HCT116 (cell line): ENCODE results near the gene ZBED5.

Experiments
- CBX3 ChIP-seq: IDR thresholded peaks from 2 replicates; pipeline ENCODE4 v1.6.1; 2012; ENCODE audit warnings: low read depth
- CEBPB ChIP-seq: IDR thresholded peaks from 2 replicates; pipeline ENCODE4 v1.6.1; 2012; ENCODE audit warnings: low read depth
- CTCF ChIP-seq, 3 experiments: fragments of 200-600 bp in 1 of 3; sonication (generic) in 1 of 3; IDR thresholded peaks in 2 of 3; conservative IDR thresholded peaks in 1 of 3; 2 replicates each; pipeline ENCODE4 v1.5.1; 2012 to 2017; ENCODE audit warnings: low read depth in 2 of 3, low read length in 2 of 3, antibody characterized with exemption in 1 of 3, borderline replicate concordance in 1 of 3, control low read depth in 1 of 3, mild to moderate bottlenecking in 1 of 3, mixed read lengths in 1 of 3, mixed run types in 1 of 3, moderate library complexity in 1 of 3; ENCODE audit not compliant: insufficient read depth in 1 of 3
- EGR1 ChIP-seq: IDR thresholded peaks from 2 replicates; pipeline ENCODE4 v1.6.1; 2012; ENCODE audit warnings: low read depth
- EZH2 ChIP-seq: fragments of 200-600 bp; sonication (generic); IDR thresholded peaks from 2 replicates; pipeline ENCODE4 v1.6.1; 2017; ENCODE audit warnings: antibody characterized with exemption, mixed run types
- JUND ChIP-seq: IDR thresholded peaks from 2 replicates; pipeline ENCODE4 v1.6.1; 2012
- MAX ChIP-seq: IDR thresholded peaks from 2 replicates; pipeline ENCODE4 v1.6.1; 2012
- POLR2A ChIP-seq: IDR thresholded peaks from 2 replicates; pipeline ENCODE4 v1.7.0; 2011; ENCODE audit warnings: borderline replicate concordance; ENCODE audit not compliant: insufficient read depth, insufficient read length; ENCODE audit errors: extremely low read depth
- RAD21 ChIP-seq: IDR thresholded peaks from 2 replicates; pipeline ENCODE4 v1.6.1; 2012; ENCODE audit warnings: low read depth, mild to moderate bottlenecking
- REST ChIP-seq: IDR thresholded peaks from 2 replicates; pipeline ENCODE4 v1.6.1; 2012; ENCODE audit warnings: low read depth
- SIN3A ChIP-seq: IDR thresholded peaks from 2 replicates; pipeline ENCODE4 v1.6.1; 2012; ENCODE audit warnings: low read depth
- ZNF274 ChIP-seq: fragments of 200-500 bp; sonication (Bioruptor generic); IDR thresholded peaks from 2 replicates; pipeline ENCODE4 v1.6.1; 2014; ENCODE audit warnings: mild to moderate bottlenecking, low read depth, low read length, inconsistent platforms

GRCh38 chr11:10891151-10891720, 33.4 kb upstream of the ZBED5 start:
- TF ChIP-seq JUND (no peak), POLR2A (no peak), CTCF (IDR thresholded peaks at IDR 0.05 in 2 of 3, conservative IDR thresholded peaks at IDR 0.05 in 1 of 3; ENCODE audit: borderline replicate concordance in 1 of 3, insufficient read depth in 1 of 3, low read depth in 2 of 3, low read length in 2 of 3) (no peak), CEBPB (no peak), RAD21 (no peak), EZH2 (no peak), EGR1 (no peak), REST (no peak), MAX (no peak), CBX3 (no peak), SIN3A (no peak), ZNF274 (no peak)
